GM18498 (cell line): ENCODE data around the gene MBP.

Experiments used
- ATAC-seq: cut with Tn5 transposase; IDR thresholded peaks from one replicate; pipeline ENCODE4 v1.9.1; 2021; ENCODE audit warnings: mild to moderate bottlenecking, moderate library complexity; ENCODE audit not compliant: unreplicated experiment

Gene MBP

DNA sequence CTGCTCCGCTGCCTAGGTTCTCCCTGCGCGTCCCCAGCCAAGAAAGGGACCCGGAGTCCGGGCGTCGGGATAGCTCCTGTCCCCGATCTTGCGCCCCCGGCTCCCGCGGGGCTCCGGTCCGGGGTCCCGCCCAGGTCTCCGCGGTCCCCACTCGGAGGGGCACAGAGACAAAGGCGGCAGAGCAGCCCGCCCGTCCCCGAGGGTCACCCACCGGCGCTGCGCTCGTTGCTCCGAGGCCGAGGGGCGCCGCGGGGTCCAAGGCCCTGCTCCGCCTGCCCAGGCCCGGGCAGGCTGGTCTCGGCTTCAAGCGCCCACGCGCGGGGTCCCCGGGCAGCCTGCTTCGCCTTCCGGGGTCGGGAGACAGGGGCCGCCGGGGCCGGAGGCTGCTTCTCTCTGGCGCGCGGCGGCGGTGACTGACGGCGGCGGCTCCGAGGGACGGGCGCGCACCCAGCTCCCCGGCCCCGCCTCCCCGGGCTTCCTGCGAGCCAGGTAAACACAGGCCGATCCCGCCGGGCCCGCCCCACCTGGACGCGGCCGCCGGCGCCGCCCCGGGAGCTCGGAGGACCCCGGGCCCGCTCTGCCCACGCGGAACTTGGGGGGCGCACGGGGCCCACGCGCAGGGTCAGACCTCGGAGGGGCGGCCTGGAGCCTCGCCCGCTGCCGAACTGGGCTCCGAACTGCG lies at the start of gene MBP:
MBP (minus strand) TSS at position 415 of the 682 bp plus-strand sequence. CDS start 27,522 bp downstream, outside the sequence.
- peak; percentile 76 for ATAC-seq

GRCh38 chr18:77181950-77182707 lies 49.5 kb upstream of the MBP start:
- no peak for ATAC-seq

DNA sequence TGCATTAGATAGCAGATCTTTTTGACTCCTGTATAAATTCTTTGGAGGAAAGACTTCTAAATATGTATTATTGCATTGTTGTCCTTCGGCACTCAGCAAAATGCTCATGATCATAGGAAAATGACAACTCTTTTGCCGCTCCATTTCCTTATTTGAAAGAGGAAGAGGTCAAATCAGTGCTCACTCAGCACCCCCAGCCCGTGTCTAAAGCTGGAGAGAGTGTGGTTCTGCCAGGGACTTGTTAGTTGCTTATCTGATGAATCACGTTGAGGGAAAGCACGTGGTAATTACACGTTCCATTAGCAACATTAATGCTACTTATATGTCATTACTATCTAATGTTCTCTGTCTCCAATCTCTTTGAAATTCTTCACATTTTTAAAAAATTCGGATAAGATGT lies 46.0 kb upstream of the MBP start:
- no peak for ATAC-seq

DNA sequence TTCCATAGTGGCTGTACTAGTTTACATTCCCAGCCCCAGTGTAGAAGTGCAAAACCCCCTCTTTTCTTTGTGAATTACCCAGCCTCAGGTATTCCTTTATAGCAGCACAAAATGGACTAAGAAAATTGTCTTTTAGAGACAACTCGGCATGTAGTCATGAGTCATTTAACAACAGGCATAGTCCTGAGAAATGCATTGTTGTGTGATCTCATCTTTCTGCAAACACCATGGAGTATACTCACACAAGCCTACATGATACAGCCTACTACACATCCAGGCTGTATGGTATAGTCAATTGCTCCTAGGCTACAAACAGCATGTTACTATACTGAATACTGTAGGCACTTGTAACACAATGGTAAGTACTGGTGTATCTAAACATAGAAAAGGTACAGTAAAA lies 44.4 kb upstream of the MBP start:
- no peak for ATAC-seq

DNA sequence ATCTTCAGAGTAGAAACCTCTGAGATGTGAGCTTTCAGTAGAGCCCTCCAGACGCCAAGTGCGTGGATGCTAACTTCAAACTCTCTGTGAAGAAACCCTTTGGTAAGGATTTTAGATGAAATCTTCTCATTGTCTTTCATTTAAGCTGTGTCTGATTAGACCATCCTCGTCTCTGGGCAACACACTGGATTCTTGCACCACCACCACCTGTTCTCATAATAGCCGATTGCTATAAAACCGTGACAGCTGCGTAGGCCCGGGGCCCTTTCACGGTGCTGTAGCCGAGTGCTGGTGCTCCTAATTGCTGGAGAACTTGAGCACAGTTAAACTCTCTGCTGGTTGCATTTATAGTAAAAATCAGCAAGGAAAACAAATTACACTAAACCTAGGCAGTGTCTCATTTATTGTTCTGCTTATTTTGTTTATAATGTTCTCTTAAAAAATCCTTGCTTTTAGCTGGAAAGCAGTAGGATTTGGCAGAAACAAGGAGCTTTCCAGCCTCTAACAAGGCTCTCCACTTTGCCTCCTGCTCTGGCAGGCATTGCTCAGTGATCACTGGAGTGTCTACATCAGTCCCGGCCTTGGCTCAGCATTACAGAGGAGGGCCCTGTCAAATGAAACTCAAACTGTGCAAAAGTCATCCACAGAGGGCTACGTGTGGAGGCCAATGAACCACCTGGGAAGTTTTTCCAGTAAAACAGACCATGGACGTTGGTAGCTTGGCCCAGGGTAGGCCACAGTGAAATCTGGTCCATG lies 40.9 kb upstream of the MBP start:
- no peak for ATAC-seq

- ATAC-seq = no peak
Observed at GRCh38 chr18:77170890-77171410, 38.4 kb upstream of the MBP start.

- no peak for ATAC-seq
Observed at GRCh38 chr18:77168811-77169311, 36.3 kb upstream of the MBP start.

GRCh38 chr18:77167251-77167650 lies 34.7 kb upstream of the MBP start:
- ATAC-seq = no peak

- ATAC-seq = no peak
Observed at GRCh38 chr18:77166523-77166922, 33.9 kb upstream of the MBP start.

GRCh38 chr18:77165503-77166188 lies 33.1 kb upstream of the MBP start:
- ATAC-seq = no peak

DNA sequence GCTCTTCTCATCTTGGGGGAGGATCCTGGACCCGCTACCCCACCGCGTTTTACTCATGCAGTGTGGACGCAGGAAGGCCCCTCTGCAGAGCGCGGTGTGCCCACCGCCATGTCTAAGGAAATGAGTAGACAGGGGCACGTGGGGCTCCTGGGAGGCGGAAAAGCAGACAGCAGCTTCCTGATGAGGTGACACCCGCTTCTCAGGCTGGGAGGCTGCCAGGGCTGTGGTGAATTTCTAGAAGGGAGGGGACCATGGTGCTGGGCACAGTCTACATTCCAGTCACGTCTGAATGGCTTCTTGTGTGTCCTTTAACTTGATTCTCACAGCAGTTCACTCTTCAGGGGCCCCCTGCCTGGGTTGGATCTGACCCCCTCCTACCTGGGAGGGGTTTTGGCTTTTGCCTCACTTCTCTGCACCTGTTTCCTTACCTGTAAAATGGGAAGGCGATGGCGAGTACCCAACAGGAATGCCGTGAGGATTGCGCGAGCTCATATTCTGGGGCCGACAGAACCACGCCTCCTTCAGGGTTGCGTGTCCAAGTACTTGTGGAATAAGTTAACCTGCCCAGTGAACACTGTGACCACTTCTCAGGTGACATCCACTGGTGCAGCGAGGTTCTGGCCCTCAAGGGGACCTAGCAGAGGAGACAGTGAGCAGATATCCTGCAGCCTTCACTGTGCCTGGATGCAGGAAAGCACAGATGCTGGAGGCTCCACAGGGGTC lies 32.3 kb upstream of the MBP start:
- ATAC-seq = no peak

GRCh38 chr18:77164026-77164425 lies 31.4 kb upstream of the MBP start:
- no peak for ATAC-seq

- no peak for ATAC-seq
Observed at GRCh38 chr18:77162580-77162979, 30.0 kb upstream of the MBP start.

GRCh38 chr18:77161961-77162360 lies 29.4 kb upstream of the MBP start:
- no peak for ATAC-seq

GRCh38 chr18:77161383-77161782 lies 28.8 kb upstream of the MBP start:
- no peak for ATAC-seq

GRCh38 chr18:77160515-77160914 lies 27.9 kb upstream of the MBP start:
- no peak for ATAC-seq

GRCh38 chr18:77157312-77157711 lies 24.7 kb upstream of the MBP start:
- ATAC-seq = no peak

DNA sequence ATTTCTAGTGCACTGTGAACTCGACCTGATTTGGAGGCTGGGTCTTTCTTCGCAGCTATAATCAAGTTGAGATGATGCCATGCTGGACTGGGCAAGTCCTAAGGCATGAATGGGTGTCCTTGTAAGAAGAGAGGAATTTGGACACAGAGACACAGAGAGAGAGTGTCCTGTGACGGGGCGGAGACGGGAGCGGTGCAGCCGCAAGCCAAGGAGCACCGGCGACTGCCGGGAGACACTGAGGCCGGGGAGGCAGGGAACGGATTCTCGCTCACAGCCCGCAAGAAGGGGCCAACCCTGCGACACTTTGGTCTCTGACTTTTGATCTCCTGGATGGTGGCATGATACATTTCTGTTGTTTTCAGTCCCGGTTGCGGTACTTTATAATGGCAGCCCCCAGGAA lies 22.4 kb upstream of the MBP start:
- ATAC-seq = no peak

DNA sequence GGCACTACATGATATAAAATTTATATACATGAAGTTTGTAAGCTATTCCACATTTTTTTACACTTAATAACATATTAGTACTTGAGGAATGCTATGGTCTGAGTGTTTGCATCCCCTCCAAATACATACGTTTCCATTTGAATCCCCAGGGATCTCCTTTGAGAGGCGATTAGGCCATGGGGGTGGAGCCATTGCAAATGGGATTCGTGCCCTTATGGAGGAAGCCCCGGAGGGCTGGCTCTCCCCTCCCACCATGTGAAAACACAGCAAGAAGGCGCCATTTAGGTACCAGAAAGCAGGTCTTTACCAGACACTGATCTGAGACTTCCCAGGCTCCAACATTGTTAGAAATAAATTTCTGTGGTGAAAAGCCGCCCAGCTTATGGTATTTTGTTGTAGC lies 20.8 kb upstream of the MBP start:
- no peak for ATAC-seq
